Measurements from ENCODE around the gene SLC8A3.
A peak's percentile ranks its signal among the peaks of the same experiment; 100 is the strongest.

The SLC8A3 gene

GRCh38 chr14:70148351-70148750 lies 40.4 kb downstream of the SLC8A3 start:
- no peak for DNase-seq (ENCODE audit: low spot score)
- TF ChIP-seq CTCF (IDR thresholded peaks at IDR 0.05; ENCODE audit: extremely low read depth, insufficient read depth, missing control alignments), result no peak
- in situ Hi-C loops (cut with MboI; ENCODE audit: low pct_unique_long_range_greater_than_20kb, low sequenced_read_pairs, unreplicated experiment), result no loop called here

GRCh38 chr14:70144046-70144445 lies 44.7 kb downstream of the SLC8A3 start:
- no peak for TF ChIP-seq CTCF (IDR thresholded peaks at IDR 0.05; ENCODE audit: extremely low read depth, insufficient read depth, missing control alignments)
- no peak for DNase-seq (ENCODE audit: low spot score)
- in situ Hi-C loops (cut with MboI; ENCODE audit: low pct_unique_long_range_greater_than_20kb, low sequenced_read_pairs, unreplicated experiment), result no loop called here

GRCh38 chr14:70143306-70143705 lies 45.4 kb downstream of the SLC8A3 start:
- no peak for TF ChIP-seq CTCF (IDR thresholded peaks at IDR 0.05; ENCODE audit: extremely low read depth, insufficient read depth, missing control alignments)
- in situ Hi-C loops (cut with MboI; ENCODE audit: low pct_unique_long_range_greater_than_20kb, low sequenced_read_pairs, unreplicated experiment), result no loop called here
- no peak for DNase-seq (ENCODE audit: low spot score)

- peak; percentile 8 for DNase-seq (ENCODE audit: low spot score)
- in situ Hi-C loops (cut with MboI; ENCODE audit: low pct_unique_long_range_greater_than_20kb, low sequenced_read_pairs, unreplicated experiment), result no loop called here
- no peak for TF ChIP-seq CTCF (IDR thresholded peaks at IDR 0.05; ENCODE audit: extremely low read depth, insufficient read depth, missing control alignments)
Measured at GRCh38 chr14:70140614-70141013, 48.1 kb downstream of the SLC8A3 start.

GRCh38 chr14:70139384-70139783 lies 49.4 kb downstream of the SLC8A3 start:
- TF ChIP-seq CTCF (IDR thresholded peaks at IDR 0.05; ENCODE audit: extremely low read depth, insufficient read depth, missing control alignments), result no peak
- DNase-seq (ENCODE audit: low spot score), result peak; percentile 29
- in situ Hi-C loops (cut with MboI; ENCODE audit: low pct_unique_long_range_greater_than_20kb, low sequenced_read_pairs, unreplicated experiment), result no loop called here

- in situ Hi-C loops (cut with MboI; ENCODE audit: low pct_unique_long_range_greater_than_20kb, low sequenced_read_pairs, unreplicated experiment), result no loop called here
- TF ChIP-seq CTCF (IDR thresholded peaks at IDR 0.05; ENCODE audit: extremely low read depth, insufficient read depth, missing control alignments), result no peak
- no peak for DNase-seq (ENCODE audit: low spot score)
Measured at GRCh38 chr14:70137788-70138187, 51.0 kb downstream of the SLC8A3 start.

GRCh38 chr14:70133461-70133860 lies 55.3 kb downstream of the SLC8A3 start:
- in situ Hi-C loops (cut with MboI; ENCODE audit: low pct_unique_long_range_greater_than_20kb, low sequenced_read_pairs, unreplicated experiment), result no loop called here
- no peak for DNase-seq (ENCODE audit: low spot score)
- no peak for TF ChIP-seq CTCF (IDR thresholded peaks at IDR 0.05; ENCODE audit: extremely low read depth, insufficient read depth, missing control alignments)

Data from GM13977 (cell line).